ENCODE data around the gene CEP112. TPM values are rescaled to one million over a fixed set of nuclear protein-coding genes. Genes with fewer than 3 reads are reported as not detected.

CEP112 gene
- total and polyA plus RNA-seq, 2 of the 4 experiments (the other 2 are of a cell fraction): 2.5 to 5.6 TPM

DNA sequence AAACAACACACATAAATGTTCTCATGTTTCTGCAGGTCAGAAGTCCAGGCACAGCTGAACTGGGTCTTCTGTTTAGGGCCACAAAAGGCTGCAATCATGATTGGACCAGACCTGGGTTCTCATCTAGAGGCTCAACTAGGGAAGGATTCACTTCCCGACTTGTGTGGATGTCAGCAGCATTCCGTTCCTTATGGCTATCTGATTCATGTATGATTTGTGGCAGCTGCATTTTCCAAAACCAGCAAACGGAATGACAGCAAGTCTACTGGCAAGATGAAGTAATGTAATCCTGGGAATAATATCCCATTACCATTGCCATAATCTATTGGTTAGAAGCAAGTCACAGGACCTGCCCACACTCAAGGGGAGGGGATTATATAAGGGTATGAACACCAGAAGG is 22.1 kb downstream of the CEP112 start:
- TF ChIP-seq SMC3 (IDR thresholded peaks at IDR 0.05; ENCODE audit: low read depth, low read length): no peak
- TF ChIP-seq POLR2A (IDR thresholded peaks at IDR 0.05; ENCODE audit: low read depth, low read length): no peak
- no peak for TF ChIP-seq CHD1 (IDR thresholded peaks at IDR 0.05; ENCODE audit: low read depth, low read length)
- no peak for TF ChIP-seq FOS (IDR thresholded peaks at IDR 0.05; ENCODE audit: low read depth, low read length)
- TF ChIP-seq CEBPB (IDR thresholded peaks at IDR 0.05; ENCODE audit: low read depth, low read length): no peak
- TF ChIP-seq RFX5 (IDR thresholded peaks at IDR 0.05; ENCODE audit: low read depth, low read length): no peak
- no peak for TF ChIP-seq RCOR1 (IDR thresholded peaks at IDR 0.05; ENCODE audit: insufficient replicate concordance, low read length)
- TF ChIP-seq RAD21 (IDR thresholded peaks at IDR 0.05; ENCODE audit: low read length): no peak
- TF ChIP-seq MAZ (IDR thresholded peaks at IDR 0.05; ENCODE audit: borderline replicate concordance, low read depth, low read length): no peak
- TF ChIP-seq MAFK (IDR thresholded peaks at IDR 0.05; ENCODE audit: low read depth, low read length): no peak
- TF ChIP-seq, protein P1, sequence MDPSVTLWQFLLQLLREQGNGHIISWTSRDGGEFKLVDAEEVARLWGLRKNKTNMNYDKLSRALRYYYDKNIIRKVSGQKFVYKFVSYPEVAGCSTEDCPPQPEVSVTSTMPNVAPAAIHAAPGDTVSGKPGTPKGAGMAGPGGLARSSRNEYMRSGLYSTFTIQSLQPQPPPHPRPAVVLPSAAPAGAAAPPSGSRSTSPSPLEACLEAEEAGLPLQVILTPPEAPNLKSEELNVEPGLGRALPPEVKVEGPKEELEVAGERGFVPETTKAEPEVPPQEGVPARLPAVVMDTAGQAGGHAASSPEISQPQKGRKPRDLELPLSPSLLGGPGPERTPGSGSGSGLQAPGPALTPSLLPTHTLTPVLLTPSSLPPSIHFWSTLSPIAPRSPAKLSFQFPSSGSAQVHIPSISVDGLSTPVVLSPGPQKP (IDR thresholded peaks at IDR 0.05; ENCODE audit: borderline replicate concordance, low read depth, low read length): no peak
- no peak for TF ChIP-seq MXI1 (IDR thresholded peaks at IDR 0.05; ENCODE audit: borderline replicate concordance, low read depth, low read length)
- TF ChIP-seq, protein P2, sequence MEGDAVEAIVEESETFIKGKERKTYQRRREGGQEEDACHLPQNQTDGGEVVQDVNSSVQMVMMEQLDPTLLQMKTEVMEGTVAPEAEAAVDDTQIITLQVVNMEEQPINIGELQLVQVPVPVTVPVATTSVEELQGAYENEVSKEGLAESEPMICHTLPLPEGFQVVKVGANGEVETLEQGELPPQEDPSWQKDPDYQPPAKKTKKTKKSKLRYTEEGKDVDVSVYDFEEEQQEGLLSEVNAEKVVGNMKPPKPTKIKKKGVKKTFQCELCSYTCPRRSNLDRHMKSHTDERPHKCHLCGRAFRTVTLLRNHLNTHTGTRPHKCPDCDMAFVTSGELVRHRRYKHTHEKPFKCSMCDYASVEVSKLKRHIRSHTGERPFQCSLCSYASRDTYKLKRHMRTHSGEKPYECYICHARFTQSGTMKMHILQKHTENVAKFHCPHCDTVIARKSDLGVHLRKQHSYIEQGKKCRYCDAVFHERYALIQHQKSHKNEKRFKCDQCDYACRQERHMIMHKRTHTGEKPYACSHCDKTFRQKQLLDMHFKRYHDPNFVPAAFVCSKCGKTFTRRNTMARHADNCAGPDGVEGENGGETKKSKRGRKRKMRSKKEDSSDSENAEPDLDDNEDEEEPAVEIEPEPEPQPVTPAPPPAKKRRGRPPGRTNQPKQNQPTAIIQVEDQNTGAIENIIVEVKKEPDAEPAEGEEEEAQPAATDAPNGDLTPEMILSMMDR (conservative IDR thresholded peaks at IDR 0.05; ENCODE audit: low read depth, low read length): no peak
- TF ChIP-seq, protein P3, sequence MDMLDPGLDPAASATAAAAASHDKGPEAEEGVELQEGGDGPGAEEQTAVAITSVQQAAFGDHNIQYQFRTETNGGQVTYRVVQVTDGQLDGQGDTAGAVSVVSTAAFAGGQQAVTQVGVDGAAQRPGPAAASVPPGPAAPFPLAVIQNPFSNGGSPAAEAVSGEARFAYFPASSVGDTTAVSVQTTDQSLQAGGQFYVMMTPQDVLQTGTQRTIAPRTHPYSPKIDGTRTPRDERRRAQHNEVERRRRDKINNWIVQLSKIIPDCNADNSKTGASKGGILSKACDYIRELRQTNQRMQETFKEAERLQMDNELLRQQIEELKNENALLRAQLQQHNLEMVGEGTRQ (IDR thresholded peaks at IDR 0.05; ENCODE audit: low read depth, low read length): no peak
- no peak for TF ChIP-seq BHLHE40 (IDR thresholded peaks at IDR 0.05; ENCODE audit: low read depth, low read length)
- TF ChIP-seq NFE2L2 (IDR thresholded peaks at IDR 0.05; ENCODE audit: low read depth, low read length): no peak
- Histone ChIP-seq H3K79me1 (ENCODE audit: low read depth in 1 of 2, low read length in 2 of 2) (no peaks in the 10 kb centered on the region; a peak in 1 of 4 replicates), H3K4me1 (ENCODE audit: control insufficient read depth, insufficient read depth, low read length) (no peaks in the 10 kb centered on the region), H3K4me2 (ENCODE audit: low read depth, low read length) (no peak overlapping the region), H3K56ac (ENCODE audit: extremely low read depth, insufficient read depth, low read length) (no peak overlapping the region), H3K9ac (ENCODE audit: low read depth, low read length) (no peak overlapping the region), H4K8ac (ENCODE audit: low read depth in 2 of 2, low read length in 2 of 2) (no peak overlapping the region), H3K27ac (ENCODE audit: insufficient read depth, low read length) (no peak overlapping the region), H3K18ac (ENCODE audit: low read depth, low read length) (no peak overlapping the region), H4K5ac (ENCODE audit: low read depth, low read length) (no peak overlapping the region), H3K36me3 (ENCODE audit: control insufficient read depth, insufficient read depth, low read length) (no peaks in the 10 kb centered on the region), H2BK20ac (ENCODE audit: low read depth, low read length) (no peak overlapping the region), H2AFZ (replicated peaks; ENCODE audit: low read length, poor library complexity) (no peak overlapping the region), H3K23ac (ENCODE audit: low read depth, low read length) (no peak overlapping the region), H2AK5ac (ENCODE audit: low read depth, low read length) (no peak overlapping the region), H4K20me1 (ENCODE audit: insufficient read depth, low read length) (no peaks in the 10 kb centered on the region), H3K9me3 (ENCODE audit: control insufficient read depth, insufficient read depth, low read length) (no peaks in the 10 kb centered on the region), H2BK15ac (ENCODE audit: low read depth, low read length) (no peak overlapping the region), H3K4me3 (ENCODE audit: insufficient read depth, low read depth, low read length) (no peak overlapping the region), H3K27me3 (ENCODE audit: control insufficient read depth, insufficient read depth, low read length) (no peaks in the 10 kb centered on the region), H2BK120ac (ENCODE audit: low read depth, low read length) (no peak overlapping the region), H3K4ac (ENCODE audit: low read depth, low read length) (no peak overlapping the region), H3K14ac (replicated peaks; ENCODE audit: low read depth, low read length) (no peak overlapping the region), H3K9me1 (ENCODE audit: insufficient read depth, low read length) (peaks cover 2% of the 10 kb centered on the region; the same call in 1 of the 2 replicates), H4K91ac (ENCODE audit: insufficient read depth, low read depth, low read length) (no peak overlapping the region), H2BK5ac (ENCODE audit: low read depth, low read length, poor library complexity, severe bottlenecking) (no peak overlapping the region), H2AK9ac (replicated peaks; ENCODE audit: low read depth, low read length, poor library complexity) (no peak overlapping the region)
- CTCF ChIA-PET: no interaction called here
- POLR2A ChIA-PET (ENCODE audit: unreplicated experiment): no interaction called here
- WGBS, 2 experiments (ENCODE audit: extremely low coverage in 2 of 2, insufficient read length in 1 of 2): no CpG with 5 or more reads among the region's 3 CpGs
- intact Hi-C loops (cut with micrococcal nuclease): no loop called here
- no TSS peak for BruUV-seq (replicated peaks)
- ATAC-seq (ENCODE audit: low read depth): no peak
- in situ Hi-C loops (cut with MboI; ENCODE audit: low sequenced_read_pairs): loop anchor here (5.0 to 25.0 kb wide), 2 partner anchors 608 to 938 kb away; partner anchors contain the start of gene AXIN2
- no peak for DNase-seq
- dilution Hi-C loops (cut with HindIII; ENCODE audit: low sequenced_read_pairs, unreplicated experiment): no loop called here

All from IMR-90 (cell line).